Activated CD4-positive, alpha-beta T cell treated with anti-CD3 and anti-CD28 coated beads for 36 hours (primary cell): ENCODE data around the gene ANK2. TPM values are rescaled to one million over a fixed set of nuclear protein-coding genes. Genes with fewer than 3 reads are reported as not detected.

Source experiments
- ATAC-seq: fragments of 200-7000 bp; cut with Tn5 transposase; one replicate; pipeline ENCODE4 v1.10.0; 2021; ENCODE audit warnings: mild to moderate bottlenecking, moderate library complexity
- CTCF ChIA-PET: fragments of 350-600 bp; sonication (Branson Sonifier 250); formaldehyde crosslinking; loops from one replicate; lab custom pipeline; 2021; ENCODE audit warnings: antibody characterized with exemption; lab: Charles Lee
- POLR2A ChIA-PET: fragments of 350-600 bp; sonication (Branson Sonifier 250); formaldehyde crosslinking; loops from one replicate; lab custom pipeline; 2021; ENCODE audit warnings: antibody characterized with exemption, inconsistent platforms; lab: Charles Lee
- DNase-seq: peaks from one replicate; pipeline ENCODE4 v3.0.0-alpha.2; 2020
- H3K27ac Mint-ChIP-seq: one replicate; pipeline ENCODE4 v1.8.0; 2021; ENCODE audit warnings: mixed read lengths
- H3K27me3 Mint-ChIP-seq: one replicate; pipeline ENCODE4 v1.8.0; 2021; ENCODE audit warnings: mixed read lengths
- H3K36me3 Mint-ChIP-seq: one replicate; pipeline ENCODE4 v1.8.0; 2021; ENCODE audit warnings: low read depth, mixed read lengths
- H3K4me1 Mint-ChIP-seq: one replicate; pipeline ENCODE4 v1.8.0; 2021; ENCODE audit warnings: mixed read lengths
- H3K4me3 Mint-ChIP-seq: one replicate; pipeline ENCODE4 v1.8.0; 2021; ENCODE audit warnings: mild to moderate bottlenecking, moderate library complexity, mixed read lengths
- H3K9me3 Mint-ChIP-seq: one replicate; pipeline ENCODE4 v1.8.0; 2021; ENCODE audit warnings: low read depth, mixed read lengths
- intact Hi-C, 2 experiments: fragments of 100-400 bp; cut with DNase I in 1 of 2; cut with micrococcal nuclease in 1 of 2; formaldehyde crosslinking; loops; one replicate each; pipeline versions ENCODE4 v1.14.2 to v1.15.1; 2022 to 2024; cut with DNase I, micrococcal nuclease
- total RNA-seq, 2 experiments: library from RNA; stranded (reverse); gene quantifications; one replicate each; pipeline ENCODE4 v1.2.3, GENCODE V29; 2021

ANK2 gene
- total RNA-seq, 2 experiments from 2014 or later: 2.1 to 3.3 TPM

DNA sequence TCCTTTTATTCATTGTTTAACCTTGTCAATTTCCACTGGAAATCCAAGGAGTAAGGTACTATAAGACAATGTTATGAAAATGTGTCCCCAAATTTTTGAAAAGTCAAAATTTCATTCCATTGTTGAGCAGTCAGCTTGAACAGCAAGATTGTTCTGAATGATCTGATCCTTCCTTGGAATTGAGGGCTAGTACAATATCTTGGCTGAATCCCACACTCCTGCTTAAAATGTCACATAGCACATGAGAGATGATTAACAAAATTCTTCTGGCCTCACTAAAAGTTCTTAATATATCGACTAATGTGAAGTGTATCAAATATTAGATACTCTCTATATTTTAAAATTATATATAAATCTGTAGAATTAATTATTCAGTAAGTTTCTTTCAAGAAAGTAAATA, 104.8 kb downstream of the ANK2 start:
- no peaks in the 10 kb centered on the region for H3K4me1 Mint-ChIP-seq
- no peaks in the 10 kb centered on the region for H3K9me3 Mint-ChIP-seq
- H3K27ac Mint-ChIP-seq: no peak overlapping the region
- CTCF ChIA-PET: no interaction called here
- DNase-seq (no peak), ATAC-seq (no peak)
- intact Hi-C loops: no loop called here
- POLR2A ChIA-PET: no interaction called here
- H3K27me3 Mint-ChIP-seq: peaks cover 4% of the 10 kb centered on the region
- no peak overlapping the region for H3K4me3 Mint-ChIP-seq
- no peaks in the 10 kb centered on the region for H3K36me3 Mint-ChIP-seq

DNA sequence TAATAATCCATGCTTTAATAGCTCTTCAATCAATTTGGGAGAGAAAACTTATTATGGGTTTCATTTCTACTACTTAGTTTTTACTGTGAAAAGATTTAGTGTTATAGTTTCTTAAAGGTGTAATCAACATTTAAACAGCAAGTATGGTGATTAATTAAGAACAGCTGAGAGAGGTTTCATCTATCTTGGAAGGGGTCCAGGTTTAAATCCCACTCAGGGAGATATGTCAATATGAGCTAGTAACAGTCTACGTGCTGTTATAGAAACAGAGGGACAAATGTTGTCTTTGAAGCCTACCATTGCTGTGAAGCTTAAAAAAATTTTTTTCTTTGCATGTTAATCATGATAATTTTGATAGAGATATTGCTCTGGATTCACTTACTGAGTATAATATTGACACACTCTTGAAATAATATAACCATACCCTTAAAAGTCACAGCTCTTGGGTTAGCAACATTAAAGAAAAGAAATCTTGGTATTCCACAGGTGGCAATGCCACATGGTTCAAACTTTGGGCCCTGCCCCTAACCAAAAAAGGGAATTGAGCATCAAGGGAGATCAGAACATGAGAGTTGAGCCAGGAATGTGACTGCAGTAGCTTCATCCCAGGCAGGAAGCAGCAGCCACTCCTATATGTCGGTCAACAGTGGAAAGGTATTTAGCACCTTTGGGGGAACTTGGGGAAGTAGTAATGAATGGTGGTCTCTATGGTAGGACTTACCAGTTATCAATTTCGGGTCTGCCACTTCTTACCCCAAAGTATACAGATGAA, 107.8 kb downstream of the ANK2 start:
- Mint-ChIP-seq H3K36me3 (no peaks in the 10 kb centered on the region), H3K4me1 (no peaks in the 10 kb centered on the region), H3K27me3 (peaks cover 6% of the 10 kb centered on the region), H3K27ac (no peak overlapping the region), H3K9me3 (no peaks in the 10 kb centered on the region), H3K4me3 (no peak overlapping the region)
- DNase-seq (no peak), ATAC-seq (no peak)
- CTCF ChIA-PET: no interaction called here
- POLR2A ChIA-PET: no interaction called here
- intact Hi-C loops: no loop called here

DNA sequence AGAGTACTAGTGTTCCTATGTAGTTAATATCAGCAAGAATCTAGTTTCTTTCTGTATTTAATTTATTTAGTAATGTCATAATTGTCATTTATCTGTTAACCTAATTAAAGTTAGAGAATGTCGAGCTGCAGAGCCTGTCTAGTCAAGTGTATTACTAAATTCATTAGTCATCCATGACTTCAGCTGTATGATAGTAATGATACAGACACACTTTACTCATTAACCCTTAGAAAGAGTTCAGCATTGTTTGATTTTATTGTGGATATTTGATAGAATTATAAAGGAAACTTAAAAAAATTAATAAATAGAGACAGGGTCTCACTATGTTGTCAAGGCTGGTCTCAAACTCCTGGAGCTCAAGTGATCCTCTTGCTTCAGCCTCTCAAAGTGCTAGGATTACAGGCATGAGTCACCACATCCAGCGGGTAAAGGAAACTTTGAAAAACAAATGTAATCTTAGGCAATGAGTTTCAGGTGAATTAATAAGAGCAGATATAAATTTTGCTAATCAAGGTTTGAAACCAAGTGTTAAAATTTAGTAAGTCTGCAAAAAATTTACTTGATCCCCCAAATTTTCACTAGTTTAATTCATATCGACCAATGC, 110.6 kb downstream of the ANK2 start:
- Mint-ChIP-seq H3K4me1 (no peaks in the 10 kb centered on the region), H3K4me3 (no peak overlapping the region), H3K9me3 (no peaks in the 10 kb centered on the region), H3K27ac (no peak overlapping the region), H3K36me3 (no peaks in the 10 kb centered on the region), H3K27me3 (peaks cover 3% of the 10 kb centered on the region)
- DNase-seq: no peak
- ChIA-PET POLR2A (no interaction called here), CTCF (interaction anchor here (1.0 kb wide), 1 partner anchor 22 kb away, joined by 3 read pairs; no protein-coding TSS in a partner anchor)
- no peak for ATAC-seq
- intact Hi-C loops: no loop called here

DNA sequence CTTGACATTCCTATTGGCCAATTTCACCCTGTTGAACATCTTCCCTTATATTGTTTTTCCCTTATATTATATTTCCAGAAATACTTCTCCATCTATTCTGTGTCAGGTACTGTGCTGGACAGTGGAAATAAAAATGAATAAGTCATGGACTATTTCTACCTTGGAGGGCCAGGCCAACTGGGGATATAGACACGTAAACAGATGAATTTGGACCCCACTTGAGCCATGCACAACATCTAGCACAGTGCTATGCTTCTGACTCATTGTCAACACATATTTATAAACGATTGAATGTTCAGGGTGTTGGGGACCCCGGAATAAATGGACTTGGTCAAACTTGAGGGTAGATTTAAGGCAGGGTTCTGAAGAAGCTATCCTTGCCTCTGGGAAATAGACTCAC, 111.1 kb downstream of the ANK2 start:
- Mint-ChIP-seq H3K9me3 (no peaks in the 10 kb centered on the region), H3K36me3 (no peaks in the 10 kb centered on the region), H3K4me1 (no peaks in the 10 kb centered on the region), H3K27ac (no peak overlapping the region), H3K4me3 (no peak overlapping the region), H3K27me3 (peaks cover 3% of the 10 kb centered on the region)
- ChIA-PET POLR2A (no interaction called here), CTCF (no interaction called here)
- DNase-seq (no peak), ATAC-seq (no peak)
- intact Hi-C loops: no loop called here

DNA sequence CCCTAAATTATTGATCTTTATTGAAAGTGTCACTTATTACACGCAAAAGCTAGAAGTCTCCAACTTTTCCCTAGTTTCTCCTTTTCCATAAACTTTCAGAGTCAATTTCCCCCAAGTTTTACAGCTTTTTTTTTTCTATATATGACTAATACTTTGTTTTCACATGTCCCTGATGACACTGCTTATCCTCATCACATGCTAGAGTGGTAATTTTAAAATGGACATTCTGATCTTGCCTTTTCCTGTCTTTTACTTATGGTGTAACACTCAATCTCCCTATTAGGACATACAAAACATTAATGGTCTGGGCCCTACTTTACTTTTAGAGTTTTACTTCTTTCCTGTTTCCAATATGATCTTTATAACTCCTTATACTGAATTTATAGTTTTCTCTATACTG, 112.6 kb downstream of the ANK2 start:
- intact Hi-C loops: no loop called here
- DNase-seq: no peak
- ChIA-PET CTCF (interaction anchor here (0.6 kb wide), 1 partner anchor 227 kb away, joined by 3 read pairs; no protein-coding TSS in a partner anchor), POLR2A (no interaction called here)
- ATAC-seq: no peak
- H3K9me3 Mint-ChIP-seq: no peaks in the 10 kb centered on the region
- no peaks in the 10 kb centered on the region for H3K36me3 Mint-ChIP-seq
- H3K27me3 Mint-ChIP-seq: peaks cover 3% of the 10 kb centered on the region
- no peaks in the 10 kb centered on the region for H3K4me1 Mint-ChIP-seq
- H3K4me3 Mint-ChIP-seq: no peak overlapping the region
- H3K27ac Mint-ChIP-seq: no peak overlapping the region

DNA sequence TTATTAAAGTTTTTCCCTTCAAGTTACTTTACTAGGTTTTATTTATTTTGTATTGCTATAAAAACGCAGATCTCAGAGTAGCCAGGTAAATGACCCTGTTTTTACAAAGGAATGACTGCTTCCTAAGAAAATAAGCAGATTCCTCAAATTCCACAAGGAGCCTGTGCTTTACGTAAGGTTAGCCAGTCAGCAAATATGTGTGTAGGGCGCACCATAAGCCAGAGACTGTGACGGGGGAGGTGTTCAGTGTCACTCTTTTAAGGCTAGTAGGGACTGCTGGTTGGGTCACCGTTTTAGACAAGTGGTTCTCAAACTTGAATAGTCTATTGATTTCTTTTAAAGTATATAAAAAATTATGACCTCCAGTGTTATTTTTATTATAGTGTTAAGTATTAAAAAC, 119.9 kb downstream of the ANK2 start:
- H3K9me3 Mint-ChIP-seq: no peaks in the 10 kb centered on the region
- intact Hi-C loops: no loop called here
- ChIA-PET POLR2A (no interaction called here), CTCF (no interaction called here)
- H3K27ac Mint-ChIP-seq: no peak overlapping the region
- H3K27me3 Mint-ChIP-seq: peaks cover 3% of the 10 kb centered on the region
- H3K4me1 Mint-ChIP-seq: no peaks in the 10 kb centered on the region
- H3K4me3 Mint-ChIP-seq: no peak overlapping the region
- no peaks in the 10 kb centered on the region for H3K36me3 Mint-ChIP-seq
- ATAC-seq (no peak), DNase-seq (no peak)

DNA sequence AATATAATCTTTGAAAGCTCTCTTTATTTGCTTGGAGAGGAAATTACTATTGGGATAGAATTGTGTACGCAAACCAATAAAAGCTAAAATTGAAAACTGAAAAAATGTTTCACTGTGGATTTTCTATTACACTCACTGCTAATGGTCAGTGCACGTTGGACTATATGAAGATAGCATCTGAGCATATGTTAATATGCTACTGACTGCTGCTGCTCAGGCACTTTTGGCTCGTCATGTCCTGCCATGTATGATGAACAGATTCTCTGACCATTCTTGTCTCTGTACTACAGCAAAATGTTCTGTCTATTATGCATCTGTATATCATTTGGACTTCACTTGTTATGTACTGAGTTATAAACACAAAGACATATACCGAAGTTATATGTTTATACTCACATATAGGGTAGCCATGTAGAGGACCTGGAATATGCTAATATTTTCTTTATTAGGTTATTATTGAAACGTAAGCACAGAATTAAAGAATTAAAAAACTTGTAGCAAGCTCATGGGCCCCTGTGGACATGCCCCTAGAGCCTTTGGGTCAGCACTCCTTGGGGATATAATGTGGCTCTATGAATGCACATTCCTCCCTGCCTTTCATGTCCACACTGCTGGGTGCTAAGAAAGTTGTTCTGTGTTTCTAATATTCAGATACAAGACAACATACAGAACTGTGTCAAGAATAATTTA, 120.8 kb downstream of the ANK2 start:
- Mint-ChIP-seq H3K27ac (no peak overlapping the region), H3K9me3 (no peaks in the 10 kb centered on the region), H3K27me3 (peaks cover 4% of the 10 kb centered on the region), H3K36me3 (no peaks in the 10 kb centered on the region), H3K4me3 (no peak overlapping the region), H3K4me1 (no peaks in the 10 kb centered on the region)
- intact Hi-C loops: no loop called here
- ATAC-seq (no peak), DNase-seq (no peak)
- ChIA-PET CTCF (no interaction called here), POLR2A (no interaction called here)

DNA sequence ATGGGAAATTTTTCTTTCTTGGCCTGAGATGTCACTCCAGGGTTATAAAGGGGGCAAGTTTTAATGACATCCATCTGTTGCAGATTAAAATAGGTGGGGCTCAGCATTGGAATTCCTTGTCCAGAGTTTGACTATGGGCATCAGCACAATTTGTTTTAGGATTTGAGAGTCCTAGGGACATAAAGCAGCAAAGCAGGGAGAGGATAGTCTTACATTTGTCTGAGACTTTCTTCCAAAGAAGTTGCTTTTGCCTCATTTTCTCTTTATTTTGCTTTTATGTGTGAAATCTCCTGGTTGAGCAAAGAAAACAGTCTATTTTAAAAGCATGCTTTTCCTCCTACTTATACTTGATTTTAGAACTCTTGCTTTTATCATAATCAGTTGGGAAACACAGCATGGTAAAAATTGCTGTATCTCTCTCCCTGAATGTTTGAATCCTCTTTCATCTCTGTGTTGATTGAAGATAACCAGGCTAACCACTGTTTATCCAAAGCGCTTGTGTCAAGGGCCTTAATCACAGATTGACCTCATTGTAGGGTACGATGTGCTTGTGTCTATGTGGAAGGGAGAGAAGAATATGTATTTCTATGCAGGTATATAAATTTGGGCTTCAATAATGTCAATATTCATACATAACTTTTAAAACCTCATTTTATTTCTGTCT, 121.5 kb downstream of the ANK2 start:
- H3K36me3 Mint-ChIP-seq: no peaks in the 10 kb centered on the region
- peaks cover 5% of the 10 kb centered on the region for H3K27me3 Mint-ChIP-seq
- H3K4me1 Mint-ChIP-seq: no peaks in the 10 kb centered on the region
- ChIA-PET POLR2A (no interaction called here), CTCF (no interaction called here)
- no peaks in the 10 kb centered on the region for H3K9me3 Mint-ChIP-seq
- intact Hi-C loops: no loop called here
- DNase-seq (no peak), ATAC-seq (no peak)
- H3K4me3 Mint-ChIP-seq: no peak overlapping the region
- H3K27ac Mint-ChIP-seq: no peak overlapping the region

DNA sequence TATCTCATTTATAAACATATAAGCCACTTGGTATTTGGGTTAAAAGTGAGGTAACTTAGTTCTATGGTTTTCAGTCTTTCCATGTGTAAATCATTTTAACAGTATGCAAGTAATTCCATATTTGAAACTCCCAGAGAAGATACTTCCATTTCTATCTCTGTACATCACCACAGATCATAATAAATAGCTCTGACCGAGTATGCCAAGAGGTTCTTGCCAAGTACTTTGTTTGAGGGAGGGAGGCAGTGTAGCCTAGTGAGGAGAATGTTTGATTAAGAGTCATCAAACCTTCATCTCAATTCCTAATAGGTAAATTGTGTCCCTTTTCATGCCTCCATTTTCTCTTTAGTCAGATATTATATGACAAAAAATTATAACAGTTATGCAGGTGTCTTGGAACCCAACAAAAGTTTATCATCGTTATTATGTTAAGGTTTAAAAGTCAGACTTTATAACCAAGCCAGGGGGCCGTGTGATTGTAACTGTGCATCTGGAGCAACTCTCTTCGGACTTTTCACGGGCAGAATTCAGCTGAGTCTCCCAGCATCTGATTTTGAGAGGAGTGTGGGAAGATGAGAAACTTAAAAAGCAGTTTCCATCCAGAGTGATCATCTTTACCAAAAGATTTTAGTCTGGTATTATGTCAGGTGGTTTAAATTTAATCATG, 123.8 kb downstream of the ANK2 start:
- Mint-ChIP-seq H3K27ac (no peak overlapping the region), H3K9me3 (no peaks in the 10 kb centered on the region)

DNA sequence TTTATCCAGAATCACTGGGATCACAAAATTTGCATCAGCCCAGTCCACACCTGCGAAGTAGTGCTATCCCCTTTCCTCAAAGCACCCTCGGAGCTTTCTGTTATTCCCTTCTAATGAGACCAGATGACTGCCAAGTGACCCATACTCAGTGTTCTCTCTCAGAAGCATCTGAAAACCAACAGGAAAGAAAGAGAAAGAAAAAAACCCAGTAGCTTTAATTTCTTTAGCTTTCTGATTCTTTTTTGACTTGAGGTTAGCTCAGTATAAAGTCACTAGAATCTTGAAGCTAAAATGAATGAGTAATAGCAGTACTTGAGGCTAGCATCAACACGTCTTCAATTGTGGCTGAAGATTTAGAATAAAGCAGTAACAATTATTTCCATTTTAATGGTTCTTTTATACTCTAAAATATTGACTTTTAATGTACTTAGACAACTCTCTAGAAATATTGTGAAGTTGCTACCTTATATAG, 124.4 kb downstream of the ANK2 start:
- Mint-ChIP-seq H3K36me3 (no peaks in the 10 kb centered on the region), H3K9me3 (no peaks in the 10 kb centered on the region), H3K27me3 (peaks cover 5% of the 10 kb centered on the region), H3K27ac (no peak overlapping the region), H3K4me1 (no peaks in the 10 kb centered on the region), H3K4me3 (no peak overlapping the region)
- ChIA-PET CTCF (interaction anchor here (0.6 to 0.7 kb wide), 2 partner anchors 22 to 1405 kb away, joined by 3 read pairs; no protein-coding TSS in a partner anchor), POLR2A (no interaction called here)
- ATAC-seq (no peak), DNase-seq (no peak)
- intact Hi-C loops: no loop called here

More for the DNA sequence above, 123.8 kb downstream of the ANK2 start:
- no peaks in the 10 kb centered on the region for H3K36me3 Mint-ChIP-seq
- DNase-seq: no peak
- ChIA-PET POLR2A (no interaction called here), CTCF (no interaction called here)
- H3K4me3 Mint-ChIP-seq: no peak overlapping the region
- ATAC-seq: no peak
- H3K27me3 Mint-ChIP-seq: peaks cover 5% of the 10 kb centered on the region
- intact Hi-C loops: no loop called here
- H3K4me1 Mint-ChIP-seq: no peaks in the 10 kb centered on the region

DNA sequence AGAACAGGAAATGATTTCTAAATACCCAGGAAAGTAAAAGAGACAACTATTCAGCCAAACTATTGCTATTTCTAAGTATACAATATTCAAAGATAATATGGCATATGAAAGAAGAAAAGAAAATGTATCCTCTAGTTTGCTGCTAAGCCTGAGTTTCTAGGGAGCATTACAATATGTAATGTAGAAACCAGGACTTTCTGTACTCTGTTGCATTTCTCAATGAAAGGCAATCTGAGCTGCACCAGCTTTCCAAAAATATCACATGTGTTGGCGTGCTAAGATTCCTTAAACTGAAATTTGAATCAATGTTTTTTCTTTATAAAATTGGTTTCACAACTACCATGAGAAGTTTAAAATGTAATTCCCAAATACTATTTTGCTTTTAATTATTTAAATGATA, 129.6 kb downstream of the ANK2 start:
- no peaks in the 10 kb centered on the region for H3K36me3 Mint-ChIP-seq
- no peak for ATAC-seq
- H3K27me3 Mint-ChIP-seq: peaks cover 2% of the 10 kb centered on the region
- H3K9me3 Mint-ChIP-seq: no peaks in the 10 kb centered on the region
- no peak overlapping the region for H3K27ac Mint-ChIP-seq
- no peaks in the 10 kb centered on the region for H3K4me1 Mint-ChIP-seq
- ChIA-PET POLR2A (no interaction called here), CTCF (no interaction called here)
- no peak overlapping the region for H3K4me3 Mint-ChIP-seq
- intact Hi-C loops: no loop called here
- DNase-seq: no peak
